Frontal cortex (tissue), 4 donors: ENCODE data around the gene ADSS1. TPM values are rescaled to one million over a fixed set of nuclear protein-coding genes. Genes with fewer than 3 reads are reported as not detected.

Source experiments
- DNase-seq, 2 donors: peaks; one replicate each; pipeline ENCODE4 v3.0.0; 2012; ENCODE audit warnings: low spot score in 2 of 2
- FAIRE-seq: peaks from 2 replicates; lab custom pipeline; 2012; peaks lifted over from hg19 to GRCh38; lab: Jason Lieb, UNC
- total RNA-seq: library from RNA; depleted of rRNA; stranded (reverse); fragments of >200 nt; gene quantifications from one replicate; pipeline ENCODE4 v1.2.3, GENCODE V29; 2014
- donor health status: control.
- donor health status: control.
- donor health status: control.

The ADSS1 gene
- total RNA-seq, 1 donor from 2014 or later, result 1.6 TPM

DNA sequence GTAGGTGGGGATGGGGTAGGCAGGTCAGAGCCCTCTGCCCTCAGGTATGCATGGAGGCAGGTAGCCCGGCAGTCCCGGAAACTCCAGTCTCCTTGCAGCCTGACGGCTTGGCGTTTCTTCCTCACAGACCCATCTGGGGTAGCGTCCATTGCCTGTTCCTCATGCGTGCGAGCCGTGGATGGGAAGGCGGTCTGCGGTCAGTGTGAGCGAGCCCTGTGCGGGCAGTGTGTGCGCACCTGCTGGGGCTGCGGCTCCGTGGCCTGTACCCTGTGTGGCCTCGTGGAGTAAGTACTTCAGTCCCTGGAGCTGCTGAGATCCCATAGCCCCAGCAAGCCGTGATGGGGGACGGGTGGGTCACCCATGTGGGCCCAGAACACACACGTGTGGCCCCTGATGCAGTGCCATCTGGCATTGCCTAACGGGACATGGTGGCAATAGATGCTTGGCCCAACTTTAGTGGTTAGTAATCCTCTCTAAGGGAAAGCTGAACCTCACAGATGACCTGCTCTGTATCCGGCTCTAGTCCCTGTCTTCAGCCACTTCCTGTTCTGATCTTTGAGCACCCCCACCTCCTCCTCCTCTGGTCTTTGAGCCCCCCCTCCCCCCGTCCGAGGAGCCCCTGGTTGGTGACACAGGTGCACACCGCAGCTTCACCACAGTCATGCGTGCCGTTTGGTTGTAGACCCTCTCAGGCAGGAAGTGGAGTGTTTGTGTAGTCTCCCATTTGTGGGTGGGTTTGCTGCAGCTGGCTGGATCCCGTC, 32.6 kb downstream of the ADSS1 start:
- FAIRE-seq, result no peak

DNA sequence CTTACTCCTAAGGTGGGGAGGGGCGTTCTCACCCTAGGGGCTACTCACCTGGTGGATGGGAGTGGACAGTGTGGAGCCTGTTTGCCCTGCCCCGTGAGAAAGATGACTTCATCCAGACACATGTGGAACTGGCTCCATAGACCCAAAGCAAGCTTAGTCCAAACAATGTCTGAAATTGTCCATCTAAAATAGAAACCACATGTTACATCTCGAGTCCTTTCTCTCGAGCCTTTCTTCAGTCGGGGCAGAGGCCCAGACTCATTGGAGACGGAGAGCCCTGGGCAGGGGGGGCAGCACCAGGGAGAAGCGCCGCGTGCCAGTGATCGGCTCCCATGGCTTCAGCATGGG, 33.2 kb downstream of the ADSS1 start:
- no peak for FAIRE-seq

More for the DNA sequence above, 32.6 kb downstream of the ADSS1 start:
- DNase-seq, result no peak

DNA sequence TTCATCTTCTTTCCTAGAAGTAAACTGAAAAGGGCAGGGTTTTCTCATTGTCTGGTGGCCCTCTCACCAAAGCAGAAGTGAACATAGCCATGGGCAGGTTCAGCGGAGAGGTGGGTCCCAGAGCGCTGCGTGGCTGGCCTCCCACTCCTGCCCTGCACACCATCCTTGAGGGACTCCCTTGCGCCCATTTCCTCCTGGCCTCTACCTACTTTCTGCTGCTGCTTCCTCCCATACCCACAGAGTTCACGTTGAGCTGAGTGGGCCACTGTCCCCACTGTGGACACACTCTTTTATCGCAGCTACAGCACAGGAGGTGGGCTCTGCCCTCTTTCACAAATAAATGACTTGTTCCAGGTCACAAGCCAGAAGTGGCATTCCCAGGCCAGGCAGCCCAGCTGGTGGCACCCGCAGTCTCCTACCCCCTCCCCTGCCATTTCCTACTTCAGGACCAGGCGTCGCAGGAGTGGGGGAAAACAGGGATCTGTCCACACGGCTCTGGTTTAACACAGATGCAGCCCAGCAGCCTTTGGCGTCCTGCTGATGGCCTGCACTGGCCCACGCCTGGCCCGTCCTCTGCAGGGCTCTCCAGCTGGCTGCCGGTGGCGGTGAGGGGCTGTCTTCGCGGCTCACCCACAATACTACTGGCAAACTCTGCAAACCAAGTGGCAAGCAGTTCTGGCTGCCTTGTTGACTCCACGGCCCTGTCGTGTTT, 33.8 kb downstream of the ADSS1 start:
- FAIRE-seq (no peak), DNase-seq (no peak)

More for the DNA sequence above, 33.2 kb downstream of the ADSS1 start:
- no peak for DNase-seq

DNA sequence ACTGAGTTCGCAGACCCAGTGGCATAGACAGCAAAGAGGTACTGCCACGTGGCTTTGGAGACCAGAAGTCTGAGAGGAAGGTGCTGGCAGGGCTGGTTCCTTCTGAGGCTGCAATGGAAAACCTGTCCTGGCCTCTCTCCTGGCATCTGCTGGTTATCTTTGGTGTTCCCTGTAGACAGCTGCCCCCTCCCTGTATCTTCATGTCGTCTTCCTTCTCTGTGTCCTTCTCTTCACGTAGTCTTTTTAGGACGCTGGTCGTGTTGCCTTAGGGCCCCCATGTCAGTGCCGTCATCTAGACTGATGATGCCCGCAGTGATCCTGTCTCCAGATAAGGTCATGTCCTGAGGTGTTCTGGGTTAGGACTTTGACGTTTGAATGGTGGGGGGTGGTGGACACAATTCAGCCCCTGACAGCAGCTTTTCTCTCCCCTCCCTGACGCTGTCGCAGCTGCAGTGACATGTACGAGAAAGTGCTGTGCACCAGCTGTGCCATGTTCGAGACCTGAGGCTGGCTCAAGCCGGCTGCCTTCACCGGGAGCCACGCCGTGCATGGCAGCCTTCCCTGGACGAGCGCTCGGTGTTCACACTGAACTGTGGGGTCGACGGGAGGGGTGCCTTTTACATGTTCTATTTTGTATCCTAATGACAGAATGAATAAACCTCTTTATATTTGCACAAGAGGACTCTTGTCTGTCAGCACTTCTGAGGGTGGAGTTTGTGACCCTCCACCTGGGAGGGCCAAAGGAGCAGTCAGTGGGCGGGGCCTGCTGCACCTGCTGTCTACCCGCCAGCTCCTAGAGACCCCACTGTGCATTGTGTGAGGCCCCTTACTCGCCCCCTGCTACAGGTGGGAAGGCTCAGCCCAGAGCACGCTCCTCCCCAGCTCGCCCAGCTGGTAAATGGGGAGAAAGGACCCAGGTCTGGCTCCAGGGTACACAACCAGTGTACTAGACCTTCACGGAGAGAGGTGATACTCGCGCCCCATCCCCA, 35.2 kb downstream of the ADSS1 start:
- FAIRE-seq (no peak), DNase-seq (no peak)

DNA sequence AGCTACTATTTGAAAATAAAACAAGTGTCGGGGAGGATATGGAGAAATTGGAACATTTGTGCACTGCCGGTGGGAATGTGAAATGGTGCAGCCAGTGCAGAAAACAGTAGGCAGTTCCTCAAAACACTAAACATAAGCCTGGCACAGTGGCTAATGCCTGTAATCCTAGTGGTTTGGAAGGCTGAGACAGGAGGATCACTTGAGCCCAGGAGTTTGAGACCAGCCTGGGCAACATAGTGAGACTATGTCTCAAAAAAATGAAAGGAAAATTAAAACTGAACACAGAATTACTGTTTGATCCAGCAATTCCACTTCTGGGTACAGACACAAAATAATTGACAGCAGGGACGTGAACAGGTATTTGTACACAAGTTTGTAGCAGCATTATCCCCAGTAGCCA, 41.5 kb downstream of the ADSS1 start:
- no peak for DNase-seq
- FAIRE-seq, result no peak

DNA sequence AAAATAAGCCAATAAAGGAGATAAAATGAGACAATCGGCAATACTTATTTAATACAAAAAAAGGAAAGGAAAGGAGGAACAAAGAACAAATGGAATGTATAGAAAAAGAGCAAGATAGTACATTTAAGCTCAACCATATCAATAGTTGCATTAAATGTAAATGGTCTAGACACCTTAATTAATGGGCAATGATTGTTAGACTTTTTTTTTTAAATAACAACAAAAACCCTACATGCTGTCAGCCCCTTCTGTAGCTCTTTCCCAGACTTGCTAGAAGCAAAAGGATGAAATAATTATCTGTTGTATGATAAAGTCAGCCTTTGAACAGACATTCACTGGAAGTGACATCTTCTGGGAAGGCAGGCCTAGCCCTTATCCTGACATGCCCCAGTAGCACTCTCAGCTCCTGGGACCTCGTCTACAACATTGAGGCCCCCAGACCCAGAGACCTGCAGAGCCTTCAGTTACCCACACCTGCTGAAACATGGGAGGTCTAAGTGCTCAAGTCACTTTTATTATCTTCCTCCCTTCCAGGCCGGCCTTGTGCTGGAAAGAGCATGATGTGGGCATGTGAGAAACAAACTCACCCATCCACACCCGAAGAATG, 42.3 kb downstream of the ADSS1 start:
- DNase-seq, result no peak
- FAIRE-seq, result no peak

DNA sequence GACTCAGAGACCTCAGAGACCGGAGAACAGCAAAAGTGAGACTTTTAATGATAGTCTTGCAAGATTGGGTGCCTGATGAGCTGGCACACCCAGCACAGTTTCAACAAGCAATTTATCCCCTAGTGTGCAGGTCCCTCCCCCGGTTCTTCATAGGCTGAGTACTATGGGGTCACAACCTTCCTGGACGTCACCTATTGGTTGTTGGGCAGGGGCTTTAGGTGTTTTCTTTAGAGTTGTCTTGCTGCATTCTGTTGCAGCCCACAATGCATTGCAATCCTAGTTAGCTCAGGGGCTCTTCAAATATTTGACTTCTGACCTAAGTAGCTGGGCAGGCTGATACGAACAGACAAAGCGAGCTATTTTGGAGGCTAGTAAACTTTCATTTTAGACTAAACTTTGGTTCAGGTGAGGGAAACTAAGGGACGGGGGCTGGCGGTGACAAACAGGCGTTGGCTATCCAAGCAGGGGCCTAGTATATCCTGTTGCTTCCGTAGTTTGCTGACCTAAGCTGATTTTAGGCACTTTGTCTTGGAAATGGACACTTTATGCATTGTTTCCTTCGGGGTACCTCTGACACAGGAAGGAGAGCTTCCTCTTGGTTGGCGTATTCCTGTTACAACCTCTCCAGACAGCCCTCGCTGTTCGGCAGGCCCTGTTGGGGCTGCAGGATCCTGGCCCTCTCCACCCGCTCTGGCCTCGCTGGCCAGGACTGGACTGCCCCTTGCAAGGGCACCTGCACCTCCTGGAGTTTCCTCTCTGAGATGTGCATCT, 43.0 kb downstream of the ADSS1 start:
- FAIRE-seq (no peak), DNase-seq (no peak)

DNA sequence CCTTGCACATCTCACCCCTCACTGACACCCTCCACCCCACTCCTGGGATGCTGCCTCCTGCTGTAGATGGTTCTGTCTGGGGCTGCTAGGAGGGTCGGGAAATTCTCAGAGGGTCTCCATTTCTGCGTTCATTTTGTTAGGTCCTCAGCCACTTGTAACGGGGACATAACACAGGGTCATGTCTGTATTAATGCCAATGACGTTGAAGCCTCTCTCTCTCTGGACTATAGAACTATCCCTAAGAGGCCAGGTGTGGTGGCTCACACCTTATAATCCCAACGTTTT, 43.5 kb downstream of the ADSS1 start:
- DNase-seq (no peak), FAIRE-seq (no peak)

DNA sequence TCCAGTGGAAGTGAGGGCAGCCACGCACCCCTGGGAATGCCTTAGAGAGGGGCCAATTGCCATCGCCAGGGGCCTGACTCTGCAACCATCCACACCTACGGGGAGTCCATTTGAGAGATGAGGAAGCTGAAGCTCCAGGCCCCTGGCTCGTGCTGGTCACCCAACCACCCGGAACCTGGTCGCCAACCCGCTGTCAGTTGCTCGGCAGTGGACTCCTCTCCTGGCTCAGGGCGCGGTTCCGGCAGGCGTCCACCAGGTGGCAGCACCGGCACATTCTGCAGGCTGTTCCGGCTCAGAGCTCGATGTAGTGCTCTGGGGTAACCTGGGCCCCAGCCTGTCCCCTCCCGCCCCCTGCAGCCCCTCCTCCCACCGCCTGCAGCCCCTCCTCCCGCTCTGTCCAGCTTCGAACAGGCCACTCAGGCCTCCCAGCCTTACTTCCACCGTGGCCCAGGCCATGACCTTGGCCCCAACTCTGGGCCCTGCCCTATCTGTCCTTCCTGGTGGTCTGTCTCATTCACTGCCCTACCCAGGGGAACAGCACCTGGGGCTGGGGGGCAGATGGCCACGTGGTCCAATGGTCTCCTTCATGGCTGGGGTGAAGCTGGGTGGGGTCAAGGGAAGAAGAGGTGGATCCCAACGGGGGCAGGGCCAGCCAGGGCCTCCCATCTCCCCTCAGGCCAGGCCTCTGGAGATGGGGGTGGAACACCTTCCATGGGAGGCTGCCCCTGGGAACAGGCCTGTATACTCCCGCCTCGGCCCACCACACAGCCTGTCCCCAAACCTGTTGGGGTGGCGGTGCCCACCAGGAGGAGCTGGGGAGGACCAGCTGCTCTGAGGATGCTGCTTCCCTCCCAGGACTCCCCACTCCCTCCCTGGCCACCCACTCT, 44.7 kb downstream of the ADSS1 start:
- no peak for FAIRE-seq
- peak; percentile 79 to 91 for DNase-seq

DNA sequence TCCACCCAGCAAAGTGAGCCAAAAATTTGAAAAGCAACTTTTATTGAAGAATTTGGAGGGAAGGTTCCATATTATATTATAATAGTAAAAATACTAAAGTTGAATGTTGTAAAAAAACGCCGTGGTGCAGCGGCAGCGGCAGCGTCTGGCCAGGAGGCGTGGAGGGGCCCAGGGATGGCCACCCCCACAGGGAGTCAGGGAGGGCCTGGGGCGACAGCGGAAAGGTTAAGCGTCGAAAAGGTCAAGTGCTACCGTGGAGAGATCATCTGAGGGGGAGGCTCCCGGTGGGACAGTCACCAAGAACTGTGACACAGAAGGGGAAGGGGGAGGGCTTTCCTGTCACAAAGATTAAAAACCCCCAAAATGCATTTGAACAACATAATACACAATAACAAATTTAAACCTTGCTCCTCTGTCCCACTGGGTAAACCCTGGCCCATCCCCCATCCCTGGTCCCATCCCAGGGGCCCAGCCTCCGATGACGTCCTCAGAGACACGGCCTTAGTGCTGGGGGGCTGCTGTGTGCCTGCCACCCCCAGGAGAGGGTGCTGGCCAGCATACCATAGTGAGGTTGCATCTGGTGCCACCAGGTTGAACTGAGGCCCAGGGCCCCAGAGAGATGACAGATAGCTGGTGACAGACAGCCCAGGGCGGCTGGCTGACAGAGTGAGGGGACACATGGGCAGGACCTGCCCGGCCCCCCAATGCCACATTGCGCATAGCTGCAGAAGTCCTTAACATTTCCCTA, 45.5 kb downstream of the ADSS1 start:
- no peak for FAIRE-seq

DNA sequence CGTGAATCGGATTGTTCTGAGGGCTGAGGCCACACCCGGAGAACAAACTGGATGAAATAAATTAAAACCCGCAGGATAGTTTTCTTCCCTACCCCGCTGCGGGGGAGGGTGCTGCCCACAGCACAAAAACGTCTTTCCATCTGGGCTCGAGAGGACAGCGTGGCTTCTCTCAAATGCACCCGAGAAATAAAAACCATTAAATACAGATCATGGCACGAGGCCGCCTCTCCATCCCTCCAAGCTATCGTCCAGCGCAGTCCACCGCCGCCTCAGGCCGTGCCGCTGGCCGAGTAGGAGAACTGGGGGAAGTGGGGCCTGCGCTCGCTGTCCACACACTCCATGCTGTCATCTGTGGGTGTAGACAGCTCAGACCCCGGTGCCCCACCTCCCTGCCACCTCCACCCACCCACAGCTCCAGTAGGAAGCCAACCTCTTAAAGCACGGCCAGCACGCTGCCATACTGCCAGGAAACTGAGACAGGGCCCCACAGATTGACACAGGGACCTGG, 46.1 kb downstream of the ADSS1 start:
- FAIRE-seq (no peak), DNase-seq (no peak)

More for the DNA sequence above, 45.5 kb downstream of the ADSS1 start:
- no peak for DNase-seq

DNA sequence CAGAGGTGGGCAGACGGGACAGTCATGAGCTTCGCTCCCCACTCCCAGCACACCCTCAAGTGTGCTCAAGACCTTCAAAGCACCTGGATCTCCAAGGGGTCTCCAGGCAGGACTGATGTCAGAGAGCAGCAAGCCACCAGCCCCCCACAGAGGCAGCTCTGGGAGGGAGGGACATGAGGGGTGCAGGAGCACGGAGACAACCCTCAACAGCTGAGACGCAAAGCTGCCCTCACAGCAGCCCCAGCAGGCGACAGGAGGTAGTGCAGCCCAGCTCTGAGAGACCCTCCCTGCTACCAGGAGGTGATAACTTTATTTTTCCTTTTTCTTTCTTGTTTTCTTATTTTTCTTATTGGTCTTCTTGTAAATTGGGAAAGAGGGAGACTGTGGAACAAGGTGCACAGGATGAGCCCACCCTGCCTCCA, 46.8 kb downstream of the ADSS1 start:
- no peak for DNase-seq

DNA sequence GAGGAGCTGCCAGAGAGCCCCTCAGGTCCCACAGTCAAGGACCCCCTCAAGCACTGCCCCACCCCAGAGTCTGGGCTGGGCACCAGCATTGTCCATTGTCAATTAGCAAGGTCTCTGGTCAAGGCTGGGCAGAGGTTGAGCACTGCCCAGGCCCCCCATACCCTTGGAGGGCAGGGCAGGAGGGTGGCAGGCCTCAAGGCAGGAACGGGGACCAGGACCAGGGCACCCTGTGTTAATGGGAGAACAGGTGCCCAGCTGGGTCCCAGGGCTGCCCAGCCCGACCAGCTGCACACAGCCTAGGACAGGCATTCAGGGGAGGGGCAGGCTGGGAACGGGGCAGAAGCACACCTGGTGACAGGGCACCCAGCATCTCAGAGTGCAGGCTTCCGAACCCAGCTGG, 47.3 kb downstream of the ADSS1 start:
- no peak for FAIRE-seq
- DNase-seq, result no peak

More for the DNA sequence above, 46.8 kb downstream of the ADSS1 start:
- no peak for FAIRE-seq

DNA sequence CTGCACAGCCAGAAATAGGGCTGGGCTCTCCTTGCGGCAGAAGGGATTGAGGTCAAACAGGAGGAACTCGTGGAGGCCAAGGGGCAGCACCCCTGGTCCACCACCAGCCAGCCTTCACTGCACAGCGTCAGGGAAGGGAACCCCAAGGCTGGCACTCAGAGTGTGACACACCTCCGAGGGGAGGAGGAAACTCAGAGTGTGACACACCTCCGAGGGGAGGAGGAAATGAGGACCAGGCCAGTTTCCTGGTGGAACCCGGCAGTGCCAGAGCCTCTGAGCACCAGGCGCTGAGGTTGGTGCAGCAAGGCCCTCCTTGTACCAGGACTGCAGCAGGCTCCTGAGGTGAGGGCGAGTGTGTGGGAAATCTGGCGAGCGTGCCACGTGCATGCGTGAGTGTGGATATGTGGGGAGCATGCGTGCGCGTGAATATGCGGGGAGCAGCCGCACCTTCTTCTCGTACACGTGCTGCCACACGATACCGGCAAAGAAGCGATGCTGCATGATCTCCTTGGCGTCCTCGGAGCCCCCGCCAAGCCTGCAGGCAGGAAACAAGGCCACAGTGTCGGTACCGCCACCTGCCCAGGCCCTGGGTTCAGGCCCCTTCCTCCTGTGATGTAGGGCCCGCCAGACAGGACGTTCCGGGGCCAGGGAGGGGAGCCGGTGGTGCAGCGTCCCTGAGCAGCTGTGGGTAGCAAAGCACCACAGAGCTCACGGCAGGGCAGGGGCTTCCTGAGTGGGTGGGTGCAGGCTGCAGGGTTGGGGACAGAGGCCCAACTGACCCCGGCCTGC, 48.1 kb downstream of the ADSS1 start:
- DNase-seq (no peak), FAIRE-seq (no peak)

DNA sequence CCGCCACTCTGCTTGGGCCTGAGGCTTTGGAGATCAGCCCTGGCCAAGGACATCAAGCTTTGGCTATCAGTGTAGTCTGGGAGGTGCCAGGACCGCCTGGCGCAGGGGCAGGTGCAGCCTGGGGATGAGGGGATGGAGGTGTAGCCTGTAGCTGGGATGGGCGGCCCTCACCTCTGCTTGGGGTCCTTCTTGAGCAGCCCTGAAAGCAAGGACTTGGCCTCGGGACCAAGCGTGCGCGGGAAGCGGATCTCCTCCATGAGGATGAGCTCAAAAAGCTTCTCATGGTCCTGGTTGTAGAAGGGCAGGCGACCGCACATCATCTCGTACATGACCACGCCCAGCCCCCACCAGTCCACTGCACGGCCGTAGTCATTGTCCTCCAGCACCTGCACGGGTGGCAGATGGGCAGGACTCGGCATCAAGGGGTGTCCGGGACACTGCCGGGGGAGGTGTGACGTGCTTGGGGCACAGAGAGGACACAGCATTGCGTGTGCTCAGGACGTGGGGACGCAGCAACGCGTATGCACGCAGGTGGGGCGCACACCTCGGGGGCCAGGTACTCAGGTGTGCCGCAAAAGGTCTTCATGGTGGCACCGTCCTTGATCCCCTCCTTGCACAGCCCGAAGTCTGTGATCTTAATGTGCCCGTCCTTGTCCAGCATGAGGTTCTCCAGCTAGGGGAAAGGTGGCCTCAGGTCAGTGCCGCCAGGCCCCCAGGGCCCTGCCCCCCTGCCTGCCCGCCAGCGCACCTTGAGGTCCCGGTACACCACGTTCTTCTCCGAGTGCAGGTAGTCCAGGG, 48.9 kb downstream of the ADSS1 start:
- DNase-seq (no peak), FAIRE-seq (no peak)
